Stomach (tissue), 9 donors: ENCODE data around the gene DBNL. TPM values are rescaled to one million over a fixed set of nuclear protein-coding genes. Genes with fewer than 3 reads are reported as not detected.
A peak's percentile ranks its signal among the peaks of the same experiment; 100 is the strongest.

Experiments
- DNase-seq, 2 donors: peaks; one replicate each; pipeline versions ENCODE4 v3.0.0 to v3.0.0-alpha.2; 2013 to 2019
- H3K27ac ChIP-seq, 5 donors: fragments of 200-600 bp in 4 of 5; sonication (generic) in 4 of 5; one replicate each; pipeline ENCODE4 v1.5.1; 2013 to 2019; ENCODE audit warnings: mild to moderate bottlenecking in 1 of 5, moderate library complexity in 1 of 5
- H3K27me3 ChIP-seq, 3 donors: fragments of 200-600 bp; sonication (generic); one replicate each; pipeline ENCODE4 v1.5.1; 2017 to 2019; ENCODE audit warnings: mixed run types in 1 of 3
- H3K36me3 ChIP-seq, 4 donors: fragments of 200-600 bp; sonication (generic); 1 replicate in 3 of 4; 2 replicates in 1 of 4; pipeline ENCODE4 v1.5.1; 2016 to 2019
- H3K4me1 ChIP-seq, 4 donors: fragments of 200-600 bp; sonication (generic); one replicate each; pipeline ENCODE4 v1.5.1; 2016 to 2019
- H3K4me3 ChIP-seq, 4 donors: fragments of 200-600 bp; sonication (generic) in 3 of 4; one replicate each; pipeline ENCODE4 v1.5.1; 2016 to 2019; ENCODE audit warnings: mild to moderate bottlenecking in 1 of 4
- H3K9me3 ChIP-seq, 4 donors: fragments of 200-600 bp; sonication (generic); one replicate each; pipeline ENCODE4 v1.5.1; 2016 to 2019
- EP300 ChIP-seq: sonication (generic); formaldehyde crosslinking; IDR thresholded peaks from one replicate; pipeline ENCODE4 v1.6.1; 2017; ENCODE audit warnings: antibody characterized with exemption
- POLR2A ChIP-seq, 4 donors: fragments of 450-650 bp; IDR thresholded peaks; one replicate each; pipeline ENCODE4 v1.6.1; 2016; ENCODE audit warnings: antibody characterized with exemption in 4 of 4, control low read depth in 2 of 4, mild to moderate bottlenecking in 1 of 4, moderate library complexity in 1 of 4
- POLR2AphosphoS5 ChIP-seq, 3 donors: sonication (generic); formaldehyde crosslinking; IDR thresholded peaks; one replicate each; pipeline ENCODE4 v1.6.1; 2016; ENCODE audit warnings: antibody characterized with exemption in 3 of 3
- WGBS, 5 donors: extraction: QIAGEN DNeasy Blood & Tissue Kit in 3 of 5; methylation state at CpG; one replicate each; pipeline versions ENCODE4 v1.1.5 to v1.1.7; 2013 to 2018; 5-methylcytosine and 5-hydroxymethylcytosine counted together
- intact Hi-C: fragments of 100-400 bp; cut with DNase I; formaldehyde crosslinking; loops from one replicate; pipeline ENCODE4 v1.15.1; 2023; ENCODE audit warnings: low total_unique reads
- polyA plus RNA-seq, 3 donors: library from polyadenylated mRNA; stranded (reverse); fragments of 200-250 nt; gene quantifications; one replicate each; pipeline ENCODE4 v1.2.3, GENCODE V29; 2013
- total RNA-seq, 5 donors: library from RNA; depleted of rRNA; stranded (reverse); fragments of >200 nt; gene quantifications; one replicate each; pipeline versions ENCODE4 v1.1.0 to v1.2.3, GENCODE V29; 2014 to 2016
- TF ChIP-seq, protein P1 (sequence below), 7 experiments: fragments of 450-650 bp in 4 of 7; fragments of 200-600 bp in 3 of 7; sonication (generic) in 3 of 7; IDR thresholded peaks; one replicate each; pipeline ENCODE4 v1.5.1; 2016 to 2019; ENCODE audit warnings: antibody characterized with exemption in 7 of 7, control low read depth in 2 of 7, mild to moderate bottlenecking in 1 of 7
- donor health status: healthy with polysubstance abuse.
- donor health status: Bipolar disorder and iron deficiency.
- donor health status: healthy.

The DBNL gene
- total and polyA plus RNA-seq, 8 donors: 27.4 to 154 (median 78.0) TPM

DNA sequence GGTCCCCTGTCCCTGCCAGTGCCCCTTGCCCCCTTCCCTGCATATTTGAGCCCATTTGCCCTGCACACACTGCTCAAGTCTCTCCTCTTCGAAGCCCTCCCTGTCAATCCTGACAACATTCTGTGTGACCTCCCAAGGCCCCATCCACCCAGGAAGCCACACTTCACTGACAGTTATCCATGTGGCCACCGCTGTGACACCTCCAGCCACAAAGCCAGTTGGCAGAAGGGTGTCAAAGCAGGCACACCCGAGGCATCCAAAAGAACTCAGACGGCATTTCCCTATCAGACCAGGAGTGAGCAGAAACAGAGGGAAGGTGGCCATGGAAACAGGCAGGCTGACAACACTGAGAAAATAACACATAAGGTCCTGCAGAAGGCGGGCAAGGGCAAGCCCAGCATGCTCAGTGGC, 33.2 kb downstream of the DBNL start:
- peaks cover 59 to 81% (median 80%) of the 10 kb centered on the region in 4 donors for H3K36me3 ChIP-seq
- no peaks in the 10 kb centered on the region for H3K27me3 ChIP-seq
- no peak for DNase-seq
- H3K4me3 ChIP-seq: no peak overlapping the region
- peak overlapping the region in 2 of 5 donors; percentile 35 for H3K27ac ChIP-seq
- intact Hi-C loops: loop anchor here (10.0 kb wide), 2 partner anchors 47 to 117 kb away; partner anchors contain the start of gene POLD2
- TF ChIP-seq EP300 (no peak), POLR2AphosphoS5 (IDR thresholded peaks at IDR 0.05) (no peak), POLR2A (IDR thresholded peaks at IDR 0.05) (no peak)
- TF ChIP-seq, protein P1, sequence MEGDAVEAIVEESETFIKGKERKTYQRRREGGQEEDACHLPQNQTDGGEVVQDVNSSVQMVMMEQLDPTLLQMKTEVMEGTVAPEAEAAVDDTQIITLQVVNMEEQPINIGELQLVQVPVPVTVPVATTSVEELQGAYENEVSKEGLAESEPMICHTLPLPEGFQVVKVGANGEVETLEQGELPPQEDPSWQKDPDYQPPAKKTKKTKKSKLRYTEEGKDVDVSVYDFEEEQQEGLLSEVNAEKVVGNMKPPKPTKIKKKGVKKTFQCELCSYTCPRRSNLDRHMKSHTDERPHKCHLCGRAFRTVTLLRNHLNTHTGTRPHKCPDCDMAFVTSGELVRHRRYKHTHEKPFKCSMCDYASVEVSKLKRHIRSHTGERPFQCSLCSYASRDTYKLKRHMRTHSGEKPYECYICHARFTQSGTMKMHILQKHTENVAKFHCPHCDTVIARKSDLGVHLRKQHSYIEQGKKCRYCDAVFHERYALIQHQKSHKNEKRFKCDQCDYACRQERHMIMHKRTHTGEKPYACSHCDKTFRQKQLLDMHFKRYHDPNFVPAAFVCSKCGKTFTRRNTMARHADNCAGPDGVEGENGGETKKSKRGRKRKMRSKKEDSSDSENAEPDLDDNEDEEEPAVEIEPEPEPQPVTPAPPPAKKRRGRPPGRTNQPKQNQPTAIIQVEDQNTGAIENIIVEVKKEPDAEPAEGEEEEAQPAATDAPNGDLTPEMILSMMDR (IDR thresholded peaks at IDR 0.05): no peak
- WGBS, 5 donors: 63 to 78% (median 70%) methylated on average over 5 of the region's 5 CpGs
- H3K4me1 ChIP-seq: peaks cover 26 to 88% (median 68%) of the 10 kb centered on the region in 4 donors
- H3K9me3 ChIP-seq: no peaks in the 10 kb centered on the region

GRCh38 chr7:44078521-44078920, 34.0 kb downstream of the DBNL start:
- DNase-seq: no peak
- Histone ChIP-seq H3K9me3 (no peaks in the 10 kb centered on the region), H3K27ac (peak overlapping the region in 1 of 5 donors; percentile 35), H3K27me3 (no peaks in the 10 kb centered on the region), H3K36me3 (peaks cover 52 to 73% (median 72%) of the 10 kb centered on the region in 4 donors), H3K4me3 (no peak overlapping the region), H3K4me1 (peaks cover 17 to 83% (median 62%) of the 10 kb centered on the region in 4 donors)
- no peak for TF ChIP-seq POLR2A (IDR thresholded peaks at IDR 0.05)
- TF ChIP-seq POLR2AphosphoS5 (IDR thresholded peaks at IDR 0.05): no peak
- TF ChIP-seq, protein P1 (IDR thresholded peaks at IDR 0.05): no peak
- TF ChIP-seq EP300: no peak
- intact Hi-C loops: loop anchor here (10.0 kb wide), 2 partner anchors 46 to 116 kb away; partner anchors contain the start of gene POLD2
- 78 to 85% (median 80%) methylated on average over 6 to 8 of the region's 8 CpGs for WGBS, 5 donors

DNA sequence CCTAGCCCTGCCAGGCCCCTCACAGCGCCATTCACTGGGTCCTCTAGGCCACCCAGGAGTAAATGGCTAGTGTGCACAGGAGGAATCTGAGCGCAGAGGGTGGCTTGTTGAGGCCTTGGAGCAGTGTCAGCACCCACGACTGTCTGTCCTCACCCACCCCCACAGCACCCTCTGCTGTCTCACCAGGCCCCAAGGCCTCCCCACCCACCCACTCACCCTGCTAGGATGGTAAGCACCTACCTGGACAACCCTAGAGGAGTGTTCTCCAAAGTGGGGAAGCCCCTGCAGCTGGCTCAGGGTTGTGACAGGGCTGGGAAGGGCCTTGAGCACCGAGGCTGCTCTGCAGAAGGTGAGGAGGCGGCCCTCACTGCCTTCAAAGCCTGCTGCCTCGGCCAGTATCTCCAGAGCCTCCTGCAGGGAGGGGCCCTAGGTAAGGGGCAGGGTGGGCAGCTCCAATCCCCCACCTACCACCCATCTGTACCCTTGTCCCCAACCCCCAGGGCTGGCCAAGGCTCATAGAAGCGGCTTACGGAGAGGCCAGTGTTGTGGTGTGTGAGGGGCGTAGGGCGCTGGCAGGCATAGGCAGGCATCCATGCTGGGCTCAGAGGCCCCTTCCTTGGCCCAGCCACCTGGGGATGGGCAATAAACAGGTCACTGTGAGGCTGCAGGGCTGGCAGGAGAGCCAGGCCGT, 35.0 kb downstream of the DBNL start:
- TF ChIP-seq, protein P1 (IDR thresholded peaks at IDR 0.05): no peak
- no peak for TF ChIP-seq EP300
- no peak for TF ChIP-seq POLR2AphosphoS5 (IDR thresholded peaks at IDR 0.05)
- TF ChIP-seq POLR2A (IDR thresholded peaks at IDR 0.05): no peak
- peaks cover 8 to 73% (median 55%) of the 10 kb centered on the region in 4 donors for H3K4me1 ChIP-seq
- H3K36me3 ChIP-seq: peaks cover 48 to 63% (median 62%) of the 10 kb centered on the region in 4 donors
- no peak overlapping the region for H3K4me3 ChIP-seq
- no peak overlapping the region for H3K27ac ChIP-seq
- H3K27me3 ChIP-seq: no peaks in the 10 kb centered on the region
- intact Hi-C loops: loop anchor here (10.0 kb wide), 2 partner anchors 45 to 115 kb away; partner anchors contain the start of gene POLD2
- H3K9me3 ChIP-seq: no peaks in the 10 kb centered on the region
- WGBS, 5 donors: 72 to 84% (median 82%) methylated on average over 10 to 11 of the region's 11 CpGs
- no peak for DNase-seq

- no peaks in the 10 kb centered on the region for H3K27me3 ChIP-seq
- peaks cover 7 to 67% (median 53%) of the 10 kb centered on the region in 4 donors for H3K4me1 ChIP-seq
- no peak for TF ChIP-seq EP300
- TF ChIP-seq, protein P1 (IDR thresholded peaks at IDR 0.05): no peak
- TF ChIP-seq POLR2A (IDR thresholded peaks at IDR 0.05): no peak
- TF ChIP-seq POLR2AphosphoS5 (IDR thresholded peaks at IDR 0.05): no peak
- intact Hi-C loops: no loop called here
- no peaks in the 10 kb centered on the region for H3K9me3 ChIP-seq
- 90 to 96% (median 93%) methylated on average over 5 of the region's 5 CpGs for WGBS, 5 donors
- no peak overlapping the region for H3K27ac ChIP-seq
- H3K4me3 ChIP-seq: no peak overlapping the region
- peaks cover 48 to 57% (median 56%) of the 10 kb centered on the region in 4 donors for H3K36me3 ChIP-seq
- no peak for DNase-seq
These were observed 35.6 kb downstream of the DBNL start for GRCh38 chr7:44080118-44080517.
